ENCODE data around the gene LSAMP. TPM values are rescaled to one million over a fixed set of nuclear protein-coding genes. Genes with fewer than 3 reads are reported as not detected.

The LSAMP gene
- total and polyA plus RNA-seq, 9 of the 15 experiments (the other 6 are each of a cell fraction or from before 2014, with no cell fraction given), result 0.09 to 0.11 TPM; not detected in 7

DNA sequence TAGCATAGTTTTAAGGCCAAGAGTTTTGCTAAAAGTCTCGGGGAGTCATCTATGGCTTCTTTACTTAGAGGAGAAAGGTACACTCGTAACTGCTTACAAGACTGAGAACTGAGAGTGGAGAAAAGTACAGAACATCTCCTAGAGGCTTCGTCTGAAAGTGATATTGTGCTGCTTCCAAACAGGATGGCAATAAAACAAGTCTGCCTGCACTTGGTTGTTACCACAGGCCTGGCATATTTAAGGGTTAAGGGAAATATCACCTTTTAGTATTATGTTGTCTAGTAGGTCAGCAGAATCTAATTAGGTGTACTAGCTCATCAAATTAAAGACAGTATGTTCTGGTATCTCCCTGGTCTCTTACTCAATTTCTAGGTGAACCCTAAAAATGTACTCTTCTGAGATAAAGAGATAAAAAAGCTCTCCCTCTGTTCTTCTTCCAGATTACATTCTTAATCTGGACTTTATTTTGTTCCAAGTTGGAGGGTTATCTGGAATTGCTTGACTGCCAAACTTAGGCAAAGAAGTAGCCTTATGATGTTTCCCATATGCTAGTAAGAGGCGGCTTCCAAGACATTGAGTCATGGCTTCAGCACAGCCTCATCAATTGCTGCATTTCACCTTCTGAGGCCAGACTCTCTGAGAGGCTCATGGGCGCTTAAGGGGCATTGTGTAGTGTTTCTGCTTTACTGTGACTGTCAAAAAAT, 181.3 kb downstream of the LSAMP start:
- no peaks in the 10 kb centered on the region for H3K9me3 ChIP-seq (replicated peaks; ENCODE audit: control insufficient read depth, insufficient read depth, low read depth, low read length)
- ChIA-PET CTCF (ENCODE audit: low intra/inter-chr PET ratio) (no interaction called here), POLR2A (interaction anchor here (0.6 to 0.7 kb wide), 2 partner anchors 259 to 1655 kb away, joined by 3 read pairs; no protein-coding TSS in a partner anchor)
- ATAC-seq, result no peak
- no peak for TF ChIP-seq RBM22 (IDR thresholded peaks at IDR 0.05; ENCODE audit: low read depth, low read length, poor library complexity, severe bottlenecking)
- no peak for DNase-seq (ENCODE audit: extremely low read depth in 1 of 4, low spot score in 3 of 4)
- H3K27me3 ChIP-seq (ENCODE audit: control insufficient read depth in 2 of 2, insufficient read depth in 2 of 2, low read length in 2 of 2), result no peaks in the 10 kb centered on the region
- H3K27ac ChIP-seq (ENCODE audit: extremely low read depth, low read depth, low read length), result no peak overlapping the region
- 0% methylated on average over 5 of the region's 5 CpGs for WGBS (ENCODE audit: insufficient coverage, low coverage, missing lambda C conversion rate)
- H3K79me2 ChIP-seq (ENCODE audit: control insufficient read depth, insufficient read depth, low read length), result no peaks in the 10 kb centered on the region
- no peak overlapping the region for H3K9ac ChIP-seq (ENCODE audit: insufficient read depth in 1 of 2, low read depth in 2 of 2, low read length in 2 of 2)
- H2AFZ ChIP-seq (ENCODE audit: low read depth, low read length), result no peak overlapping the region
- intact Hi-C loops (cut with micrococcal nuclease), result no loop called here
- H3K4me1 ChIP-seq (replicated peaks in 1 of 2; ENCODE audit: control insufficient read depth in 2 of 2, insufficient read depth in 2 of 2, low read length in 2 of 2), result no peaks in the 10 kb centered on the region
- no TSS peak for BruUV-seq (replicated peaks)
- no peak overlapping the region for H3K4me3 ChIP-seq
- FAIRE-seq, result no peak
- H4K20me1 ChIP-seq (replicated peaks; ENCODE audit: control insufficient read depth, insufficient read depth, low read length), result no peaks in the 10 kb centered on the region
- no peaks in the 10 kb centered on the region for H3K36me3 ChIP-seq (ENCODE audit: control insufficient read depth, insufficient read depth, low read length)
- H3K9me1 ChIP-seq (ENCODE audit: control insufficient read depth, insufficient read depth, low read length), result no peaks in the 10 kb centered on the region
- in situ Hi-C loops (cut with MboI), result no loop called here
- no peak overlapping the region for H3K4me2 ChIP-seq (ENCODE audit: insufficient read depth, low read length)

DNA sequence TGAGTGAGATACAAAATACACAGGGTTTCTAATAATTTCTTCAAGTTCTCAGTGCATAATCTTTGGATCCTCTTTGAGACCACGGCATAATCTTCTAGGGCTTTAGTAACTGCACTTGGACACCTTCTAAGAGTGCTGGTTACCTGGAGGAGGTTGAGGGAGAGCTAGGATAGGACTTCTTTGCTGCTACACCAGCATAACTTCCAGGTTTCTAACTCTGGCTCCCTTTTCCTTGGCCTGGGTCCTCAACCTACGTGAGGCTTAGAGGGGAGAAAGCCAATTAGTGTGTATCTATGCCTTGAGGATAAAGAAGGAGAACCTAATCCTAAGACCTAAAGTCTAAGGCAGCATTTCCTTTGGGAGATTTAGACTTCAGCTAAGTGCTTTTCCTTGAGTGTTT, 184.8 kb downstream of the LSAMP start:
- TF ChIP-seq MCM5 (IDR thresholded peaks at IDR 0.05; ENCODE audit: low read depth) (no peak), ZBTB17 (CRISPR knock-in tag; IDR thresholded peaks at IDR 0.05) (no peak), MCM3 (IDR thresholded peaks at IDR 0.05) (no peak), RFX7 (CRISPR knock-in tag; IDR thresholded peaks at IDR 0.05) (no peak), KDM1A (IDR thresholded peaks at IDR 0.05) (no peak)
- Histone ChIP-seq H3K79me2 (ENCODE audit: control insufficient read depth, insufficient read depth, low read length) (no peaks in the 10 kb centered on the region), H3K36me3 (ENCODE audit: control insufficient read depth, insufficient read depth, low read length) (no peaks in the 10 kb centered on the region), H2AFZ (ENCODE audit: low read depth, low read length) (no peak overlapping the region), H3K4me1 (replicated peaks in 1 of 2; ENCODE audit: control insufficient read depth in 2 of 2, insufficient read depth in 2 of 2, low read length in 2 of 2) (no peaks in the 10 kb centered on the region), H3K9me3 (replicated peaks; ENCODE audit: control insufficient read depth, insufficient read depth, low read depth, low read length) (no peaks in the 10 kb centered on the region), H3K9me1 (ENCODE audit: control insufficient read depth, insufficient read depth, low read length) (no peaks in the 10 kb centered on the region), H3K9ac (ENCODE audit: insufficient read depth in 1 of 2, low read depth in 2 of 2, low read length in 2 of 2) (no peak overlapping the region), H3K4me3 (no peak overlapping the region), H3K27me3 (ENCODE audit: control insufficient read depth in 2 of 2, insufficient read depth in 2 of 2, low read length in 2 of 2) (no peaks in the 10 kb centered on the region), H3K4me2 (ENCODE audit: insufficient read depth, low read length) (no peak overlapping the region), H3K27ac (ENCODE audit: extremely low read depth, low read depth, low read length) (no peak overlapping the region), H4K20me1 (replicated peaks; ENCODE audit: control insufficient read depth, insufficient read depth, low read length) (no peaks in the 10 kb centered on the region)
- in situ Hi-C loops (cut with MboI), result no loop called here
- DNase-seq (ENCODE audit: extremely low read depth in 1 of 4, low spot score in 3 of 4) (no peak), ATAC-seq (no peak), FAIRE-seq (no peak)
- intact Hi-C loops (cut with micrococcal nuclease), result no loop called here
- ChIA-PET CTCF (ENCODE audit: low intra/inter-chr PET ratio) (no interaction called here), POLR2A (no interaction called here)
- no TSS peak for BruUV-seq (replicated peaks)
- 0% methylated on average over 2 of the region's 2 CpGs for WGBS (ENCODE audit: insufficient coverage, low coverage, missing lambda C conversion rate)
